Activated CD4-positive, alpha-beta T cell treated with anti-CD3 and anti-CD28 coated beads, Interleukin-2, amount 10 ng/mL, durations not matched to agents 24 days and 14 days (primary cell): ENCODE results near the gene CACNG3. TPM values are rescaled to one million over a fixed set of nuclear protein-coding genes. Genes with fewer than 3 reads are reported as not detected.

Experiments
- DNase-seq: peaks from one replicate; pipeline ENCODE4 v3.0.0; 2022
- H3K27ac Mint-ChIP-seq: one replicate; pipeline ENCODE4 v1.8.0; 2022; ENCODE audit warnings: mild to moderate bottlenecking, mixed read lengths
- H3K27me3 Mint-ChIP-seq: one replicate; pipeline ENCODE4 v1.8.0; 2022; ENCODE audit warnings: mixed read lengths
- H3K36me3 Mint-ChIP-seq: one replicate; pipeline ENCODE4 v1.8.0; 2022; ENCODE audit warnings: low read depth, mild to moderate bottlenecking, mixed read lengths
- H3K4me1 Mint-ChIP-seq: one replicate; pipeline ENCODE4 v1.8.0; 2021; ENCODE audit warnings: mixed read lengths
- H3K4me3 Mint-ChIP-seq: one replicate; pipeline ENCODE4 v1.8.0; 2022; ENCODE audit warnings: mild to moderate bottlenecking, moderate library complexity, mixed read lengths
- H3K9me3 Mint-ChIP-seq: one replicate; pipeline ENCODE4 v1.8.0; 2021; ENCODE audit warnings: mixed read lengths
- intact Hi-C: fragments of 100-400 bp; cut with micrococcal nuclease; formaldehyde crosslinking; loops from one replicate; pipeline ENCODE4 v1.15.1; 2023
- total RNA-seq: library from RNA; stranded (reverse); gene quantifications from 2 replicates; pipeline ENCODE4 v1.2.3, GENCODE V29; 2022

CACNG3 gene
- total RNA-seq, 1 donor from 2014 or later: not detected

GRCh38 chr16:24253192-24253591 is 2.9 kb upstream of the CACNG3 start:
- H3K4me3 Mint-ChIP-seq: no peak overlapping the region
- H3K27ac Mint-ChIP-seq: no peak overlapping the region
- H3K27me3 Mint-ChIP-seq: peaks cover 40% of the 10 kb centered on the region
- no peaks in the 10 kb centered on the region for H3K36me3 Mint-ChIP-seq
- intact Hi-C loops: loop anchor here (1.0 kb wide), 2 partner anchors 182 to 211 kb away; no protein-coding TSS in a partner anchor
- DNase-seq: peak; percentile 77
- H3K4me1 Mint-ChIP-seq: peaks cover 4% of the 10 kb centered on the region
- H3K9me3 Mint-ChIP-seq: no peaks in the 10 kb centered on the region

- Mint-ChIP-seq H3K36me3 (no peaks in the 10 kb centered on the region), H3K4me3 (no peak overlapping the region), H3K9me3 (no peaks in the 10 kb centered on the region), H3K27ac (no peak overlapping the region), H3K4me1 (peaks cover 4% of the 10 kb centered on the region), H3K27me3 (peaks cover 41% of the 10 kb centered on the region)
- no peak for DNase-seq
- intact Hi-C loops: no loop called here
These were observed 1.8 kb downstream of the CACNG3 start for GRCh38 chr16:24257958-24258357.

GRCh38 chr16:24258791-24259190 is 2.7 kb downstream of the CACNG3 start:
- DNase-seq: no peak
- H3K27me3 Mint-ChIP-seq: peaks cover 38% of the 10 kb centered on the region
- no peak overlapping the region for H3K27ac Mint-ChIP-seq
- intact Hi-C loops: no loop called here
- no peaks in the 10 kb centered on the region for H3K4me1 Mint-ChIP-seq
- no peaks in the 10 kb centered on the region for H3K36me3 Mint-ChIP-seq
- no peak overlapping the region for H3K4me3 Mint-ChIP-seq
- H3K9me3 Mint-ChIP-seq: no peaks in the 10 kb centered on the region

- Mint-ChIP-seq H3K36me3 (no peaks in the 10 kb centered on the region), H3K27me3 (peaks cover 5% of the 10 kb centered on the region)
- intact Hi-C loops: no loop called here
These were observed 6.7 kb downstream of the CACNG3 start for GRCh38 chr16:24262816-24263215.

GRCh38 chr16:24270721-24271442 is 14.7 kb downstream of the CACNG3 start:
- Mint-ChIP-seq H3K4me3 (no peak overlapping the region), H3K36me3 (no peaks in the 10 kb centered on the region), H3K4me1 (no peaks in the 10 kb centered on the region), H3K27ac (no peak overlapping the region), H3K9me3 (no peaks in the 10 kb centered on the region), H3K27me3 (peaks cover 13% of the 10 kb centered on the region)
- DNase-seq: no peak
- intact Hi-C loops: no loop called here

More at GRCh38 chr16:24262816-24263215, 6.7 kb downstream of the CACNG3 start:
- no peak overlapping the region for H3K4me3 Mint-ChIP-seq
- no peaks in the 10 kb centered on the region for H3K4me1 Mint-ChIP-seq
- H3K9me3 Mint-ChIP-seq: no peaks in the 10 kb centered on the region
- H3K27ac Mint-ChIP-seq: no peak overlapping the region
- DNase-seq: no peak

- Mint-ChIP-seq H3K4me3 (no peak overlapping the region), H3K36me3 (no peaks in the 10 kb centered on the region), H3K27me3 (peaks cover 13% of the 10 kb centered on the region), H3K9me3 (no peaks in the 10 kb centered on the region), H3K4me1 (no peaks in the 10 kb centered on the region), H3K27ac (no peak overlapping the region)
- DNase-seq: no peak
- intact Hi-C loops: no loop called here
These were observed 16.2 kb downstream of the CACNG3 start for GRCh38 chr16:24272379-24272778.

- Mint-ChIP-seq H3K27me3 (peaks cover 16% of the 10 kb centered on the region), H3K27ac (no peak overlapping the region), H3K36me3 (no peaks in the 10 kb centered on the region), H3K9me3 (no peaks in the 10 kb centered on the region), H3K4me1 (no peaks in the 10 kb centered on the region), H3K4me3 (no peak overlapping the region)
- no peak for DNase-seq
- intact Hi-C loops: no loop called here
These were observed 17.5 kb downstream of the CACNG3 start for GRCh38 chr16:24273508-24274182.

GRCh38 chr16:24275413-24275812 is 19.3 kb downstream of the CACNG3 start:
- Mint-ChIP-seq H3K27me3 (peaks cover 18% of the 10 kb centered on the region), H3K36me3 (no peaks in the 10 kb centered on the region), H3K9me3 (no peaks in the 10 kb centered on the region), H3K4me3 (no peak overlapping the region), H3K27ac (no peak overlapping the region), H3K4me1 (no peaks in the 10 kb centered on the region)
- no peak for DNase-seq
- intact Hi-C loops: no loop called here

- intact Hi-C loops: no loop called here
These were observed 23.9 kb downstream of the CACNG3 start for GRCh38 chr16:24279982-24280515.

GRCh38 chr16:24281466-24281865 is 25.3 kb downstream of the CACNG3 start:
- Mint-ChIP-seq H3K4me3 (no peak overlapping the region), H3K4me1 (no peaks in the 10 kb centered on the region), H3K36me3 (no peaks in the 10 kb centered on the region), H3K27me3 (peaks cover 7% of the 10 kb centered on the region), H3K27ac (no peak overlapping the region), H3K9me3 (no peaks in the 10 kb centered on the region)
- intact Hi-C loops: no loop called here
- no peak for DNase-seq

More at GRCh38 chr16:24279982-24280515, 23.9 kb downstream of the CACNG3 start:
- Mint-ChIP-seq H3K9me3 (no peaks in the 10 kb centered on the region), H3K27ac (no peak overlapping the region), H3K27me3 (peaks cover 7% of the 10 kb centered on the region), H3K4me1 (no peaks in the 10 kb centered on the region), H3K36me3 (no peaks in the 10 kb centered on the region), H3K4me3 (no peak overlapping the region)
- DNase-seq: no peak

- no peaks in the 10 kb centered on the region for H3K4me1 Mint-ChIP-seq
- no peak for DNase-seq
- no peaks in the 10 kb centered on the region for H3K36me3 Mint-ChIP-seq
- H3K27ac Mint-ChIP-seq: no peak overlapping the region
- no peak overlapping the region for H3K4me3 Mint-ChIP-seq
- peaks cover 7% of the 10 kb centered on the region for H3K27me3 Mint-ChIP-seq
- intact Hi-C loops: no loop called here
- no peaks in the 10 kb centered on the region for H3K9me3 Mint-ChIP-seq
These were observed 26.0 kb downstream of the CACNG3 start for GRCh38 chr16:24282141-24282540.

- H3K27ac Mint-ChIP-seq: no peak overlapping the region
- no peak overlapping the region for H3K4me3 Mint-ChIP-seq
- H3K9me3 Mint-ChIP-seq: no peaks in the 10 kb centered on the region
- no peaks in the 10 kb centered on the region for H3K36me3 Mint-ChIP-seq
- peaks cover 2% of the 10 kb centered on the region for H3K27me3 Mint-ChIP-seq
- no peak for DNase-seq
- no peaks in the 10 kb centered on the region for H3K4me1 Mint-ChIP-seq
- intact Hi-C loops: no loop called here
These were observed 30.7 kb downstream of the CACNG3 start for GRCh38 chr16:24286741-24287405.

- Mint-ChIP-seq H3K27ac (no peak overlapping the region), H3K4me3 (no peak overlapping the region), H3K4me1 (no peaks in the 10 kb centered on the region), H3K9me3 (no peaks in the 10 kb centered on the region), H3K27me3 (peaks cover 6% of the 10 kb centered on the region), H3K36me3 (no peaks in the 10 kb centered on the region)
- DNase-seq: no peak
- intact Hi-C loops: no loop called here
These were observed 32.4 kb downstream of the CACNG3 start for GRCh38 chr16:24288516-24288915.

GRCh38 chr16:24289166-24289700 is 33.1 kb downstream of the CACNG3 start:
- no peaks in the 10 kb centered on the region for H3K36me3 Mint-ChIP-seq
- intact Hi-C loops: no loop called here
- H3K27me3 Mint-ChIP-seq: peaks cover 9% of the 10 kb centered on the region
- no peak for DNase-seq
- no peaks in the 10 kb centered on the region for H3K4me1 Mint-ChIP-seq
- H3K9me3 Mint-ChIP-seq: no peaks in the 10 kb centered on the region
- H3K27ac Mint-ChIP-seq: no peak overlapping the region
- no peak overlapping the region for H3K4me3 Mint-ChIP-seq
